Measurements from ENCODE around the gene FAM53C.

Gene FAM53C

DNA sequence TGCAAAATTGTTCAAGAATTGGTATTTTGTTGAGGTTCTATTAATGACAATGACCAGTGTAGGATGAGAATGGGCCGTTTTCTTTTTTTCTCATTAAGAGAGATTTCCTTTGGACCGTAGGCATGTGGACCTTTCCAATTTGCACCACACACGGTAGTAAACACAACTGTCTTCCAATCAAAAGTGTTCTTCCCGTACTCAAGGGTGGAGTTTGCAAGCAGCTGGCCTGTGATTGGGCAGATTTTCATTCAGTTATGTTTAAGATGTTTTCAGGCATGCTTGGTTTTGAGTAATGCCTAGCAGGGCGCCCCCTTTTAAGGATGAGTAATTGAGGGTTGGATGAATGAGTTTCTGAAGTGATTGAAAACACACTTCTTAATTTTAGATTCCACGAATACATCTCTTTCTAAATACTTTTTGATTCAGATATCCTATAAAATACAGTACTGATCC is 16.9 kb downstream of the FAM53C start:
- peak overlapping the region; percentile 95 for H3K4me3 Mint-ChIP-seq
- H3K4me1 Mint-ChIP-seq, result peaks cover 41% of the 10 kb centered on the region
- H3K27me3 Mint-ChIP-seq, result no peaks in the 10 kb centered on the region
- H3K36me3 Mint-ChIP-seq, result peaks cover 1% of the 10 kb centered on the region
- ATAC-seq (ENCODE audit: low read depth), result no peak
- H3K9me3 Mint-ChIP-seq, result peaks cover 4% of the 10 kb centered on the region
- DNase-seq (ENCODE audit: low spot score in 2 of 2), result no peak
- peak overlapping the region; percentile 94 for H3K27ac Mint-ChIP-seq

- H3K9me3 Mint-ChIP-seq, result no peaks in the 10 kb centered on the region
- peaks cover 31% of the 10 kb centered on the region for H3K4me1 Mint-ChIP-seq
- ATAC-seq (ENCODE audit: low read depth) (no peak), DNase-seq (ENCODE audit: low spot score in 2 of 2) (no peak)
- no peaks in the 10 kb centered on the region for H3K27me3 Mint-ChIP-seq
- H3K36me3 Mint-ChIP-seq, result peaks cover 9% of the 10 kb centered on the region
- H3K4me3 Mint-ChIP-seq, result no peak overlapping the region
- H3K27ac Mint-ChIP-seq, result no peak overlapping the region
Observed at GRCh38 chr5:138359621-138360020, 21.6 kb downstream of the FAM53C start.

DNA sequence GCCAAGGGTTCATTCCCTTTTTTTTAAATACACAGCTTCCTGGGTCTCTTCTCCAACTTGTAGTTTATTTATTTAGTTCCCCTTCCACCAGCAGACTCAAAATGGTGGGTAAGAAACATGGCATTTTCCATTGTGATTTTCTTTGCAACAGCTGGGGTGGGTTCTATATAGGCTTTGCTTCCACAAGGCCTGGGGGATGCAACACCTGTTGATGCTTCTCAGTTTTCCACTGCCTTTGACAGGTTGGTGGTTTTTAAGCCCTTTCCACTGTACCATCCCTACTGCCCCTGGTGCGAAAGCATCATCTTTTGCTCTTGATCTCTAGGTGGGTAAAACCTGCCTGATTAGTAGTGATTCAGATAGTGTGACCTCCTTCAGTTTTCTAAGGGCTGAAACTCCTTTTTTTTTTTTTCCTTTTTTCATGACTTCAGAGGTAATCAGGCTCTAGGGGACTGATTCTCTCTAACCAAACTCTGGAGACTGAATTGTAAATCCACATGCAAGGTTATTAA is 22.9 kb downstream of the FAM53C start:
- Mint-ChIP-seq H3K36me3 (peaks cover 9% of the 10 kb centered on the region), H3K4me3 (no peak overlapping the region), H3K9me3 (no peaks in the 10 kb centered on the region), H3K27ac (peak overlapping the region; percentile 76), H3K27me3 (no peaks in the 10 kb centered on the region), H3K4me1 (peaks cover 21% of the 10 kb centered on the region)
- ATAC-seq (ENCODE audit: low read depth) (no peak), DNase-seq (ENCODE audit: low spot score in 2 of 2) (no peak)

GRCh38 chr5:138364576-138364975 is 26.5 kb downstream of the FAM53C start:
- no peak overlapping the region for H3K27ac Mint-ChIP-seq

DNA sequence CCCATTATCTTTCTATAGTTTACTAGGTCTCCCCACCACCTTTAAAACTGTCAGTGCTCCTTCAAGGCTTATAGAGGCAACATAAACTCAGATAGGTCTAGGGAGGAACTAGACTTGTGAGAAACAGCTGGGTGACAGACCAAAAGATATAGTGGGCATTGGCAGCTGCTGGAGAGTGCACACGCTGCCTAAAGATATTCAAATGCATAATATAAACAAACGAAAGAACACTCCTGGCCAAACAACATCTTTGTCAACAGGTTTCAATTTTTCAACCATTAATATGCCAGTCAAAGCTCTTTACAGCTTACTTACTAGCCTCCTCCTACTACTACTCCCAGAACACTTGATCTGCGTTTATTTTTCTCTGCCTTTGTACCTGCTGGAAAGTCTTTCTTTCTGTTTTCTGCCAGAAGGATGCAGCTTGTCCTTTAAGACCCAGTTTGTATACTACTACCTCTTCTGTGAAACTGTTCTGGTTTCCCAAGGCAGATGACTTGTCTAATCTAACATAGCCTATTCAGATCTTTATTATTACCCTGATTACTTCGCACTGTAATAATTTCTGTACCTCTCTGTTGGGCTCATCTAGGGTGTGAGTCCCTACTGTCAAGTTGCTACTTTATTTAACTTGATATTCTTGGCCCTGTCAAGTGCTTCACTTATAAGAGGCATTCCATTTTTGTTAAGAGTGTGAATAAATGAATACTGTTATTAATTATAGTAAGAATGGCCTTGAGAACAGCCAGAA is 28.7 kb downstream of the FAM53C start:
- H3K4me3 Mint-ChIP-seq, result peak overlapping the region; percentile 30
- H3K27me3 Mint-ChIP-seq, result no peaks in the 10 kb centered on the region
- no peaks in the 10 kb centered on the region for H3K9me3 Mint-ChIP-seq
- H3K4me1 Mint-ChIP-seq, result peaks cover 31% of the 10 kb centered on the region
- DNase-seq (ENCODE audit: low spot score in 2 of 2) (no peak), ATAC-seq (ENCODE audit: low read depth) (no peak)
- peaks cover 12% of the 10 kb centered on the region for H3K36me3 Mint-ChIP-seq
- H3K27ac Mint-ChIP-seq, result peak overlapping the region; percentile 5

More at GRCh38 chr5:138364576-138364975, 26.5 kb downstream of the FAM53C start:
- DNase-seq (ENCODE audit: low spot score in 2 of 2) (no peak), ATAC-seq (ENCODE audit: low read depth) (no peak)
- Mint-ChIP-seq H3K4me1 (peaks cover 41% of the 10 kb centered on the region), H3K9me3 (no peaks in the 10 kb centered on the region), H3K27me3 (no peaks in the 10 kb centered on the region), H3K4me3 (no peak overlapping the region), H3K36me3 (peaks cover 16% of the 10 kb centered on the region)

DNA sequence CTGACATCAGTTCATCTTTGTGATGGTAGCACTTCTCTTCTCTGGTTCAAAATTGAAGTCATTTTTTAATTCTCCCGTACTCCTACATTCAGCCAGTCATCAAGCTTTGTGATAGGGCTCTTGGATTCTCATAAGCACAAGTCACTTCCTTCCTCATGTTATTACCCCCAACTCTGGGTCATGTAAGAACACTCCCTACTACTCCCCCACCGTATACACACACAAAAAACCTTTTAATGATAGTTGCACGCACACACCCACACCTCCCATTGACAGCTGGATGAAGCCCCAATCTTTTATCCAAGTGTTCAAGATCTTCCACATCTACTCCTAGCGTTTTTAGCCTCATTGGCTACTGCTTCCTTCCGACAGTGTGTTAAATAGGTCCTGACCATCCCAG is 31.2 kb downstream of the FAM53C start:
- no peaks in the 10 kb centered on the region for H3K27me3 Mint-ChIP-seq
- no peak overlapping the region for H3K4me3 Mint-ChIP-seq
- DNase-seq (ENCODE audit: low spot score in 2 of 2), result no peak
- no peaks in the 10 kb centered on the region for H3K9me3 Mint-ChIP-seq
- peaks cover 31% of the 10 kb centered on the region for H3K4me1 Mint-ChIP-seq
- peaks cover 12% of the 10 kb centered on the region for H3K36me3 Mint-ChIP-seq
- peak overlapping the region; percentile 56 for H3K27ac Mint-ChIP-seq
- ATAC-seq (ENCODE audit: low read depth), result no peak

- peaks cover 30% of the 10 kb centered on the region for H3K4me1 Mint-ChIP-seq
- no peaks in the 10 kb centered on the region for H3K9me3 Mint-ChIP-seq
- peaks cover 11% of the 10 kb centered on the region for H3K36me3 Mint-ChIP-seq
- DNase-seq (ENCODE audit: low spot score in 2 of 2), result no peak
- peak; percentile 44 for ATAC-seq (ENCODE audit: low read depth)
- H3K27me3 Mint-ChIP-seq, result no peaks in the 10 kb centered on the region
- H3K27ac Mint-ChIP-seq, result peak overlapping the region; percentile 56
- no peak overlapping the region for H3K4me3 Mint-ChIP-seq
Observed at GRCh38 chr5:138369706-138370105, 31.6 kb downstream of the FAM53C start.

GRCh38 chr5:138370537-138370936 is 32.5 kb downstream of the FAM53C start:
- no peak overlapping the region for H3K4me3 Mint-ChIP-seq
- peaks cover 30% of the 10 kb centered on the region for H3K4me1 Mint-ChIP-seq
- H3K27ac Mint-ChIP-seq, result no peak overlapping the region
- H3K9me3 Mint-ChIP-seq, result no peaks in the 10 kb centered on the region
- no peaks in the 10 kb centered on the region for H3K27me3 Mint-ChIP-seq
- ATAC-seq (ENCODE audit: low read depth), result no peak
- H3K36me3 Mint-ChIP-seq, result peaks cover 11% of the 10 kb centered on the region
- no peak for DNase-seq (ENCODE audit: low spot score in 2 of 2)

DNA sequence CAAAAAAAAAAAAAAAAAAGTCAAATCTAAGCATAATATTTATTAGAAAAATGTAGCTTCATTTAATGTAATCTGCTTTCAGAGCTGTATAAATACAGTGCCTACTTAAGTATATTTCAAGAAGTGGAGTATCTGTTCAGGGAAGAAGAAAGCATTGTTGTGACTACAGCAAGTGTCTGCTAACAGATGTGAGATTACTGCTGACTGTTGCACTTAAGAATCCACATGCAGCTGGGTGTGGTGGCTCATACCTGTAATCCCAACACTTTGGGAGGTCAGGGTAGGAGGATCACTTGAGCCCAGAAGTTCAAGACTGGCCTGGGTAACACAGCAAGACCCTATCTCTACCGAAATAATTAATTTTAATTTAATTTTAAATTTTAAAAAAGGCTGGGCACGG is 33.4 kb downstream of the FAM53C start:
- ATAC-seq (ENCODE audit: low read depth) (no peak), DNase-seq (ENCODE audit: low spot score in 2 of 2) (no peak)
- Mint-ChIP-seq H3K4me1 (peaks cover 24% of the 10 kb centered on the region), H3K36me3 (peaks cover 10% of the 10 kb centered on the region), H3K9me3 (no peaks in the 10 kb centered on the region), H3K27me3 (no peaks in the 10 kb centered on the region), H3K27ac (no peak overlapping the region), H3K4me3 (no peak overlapping the region)

DNA sequence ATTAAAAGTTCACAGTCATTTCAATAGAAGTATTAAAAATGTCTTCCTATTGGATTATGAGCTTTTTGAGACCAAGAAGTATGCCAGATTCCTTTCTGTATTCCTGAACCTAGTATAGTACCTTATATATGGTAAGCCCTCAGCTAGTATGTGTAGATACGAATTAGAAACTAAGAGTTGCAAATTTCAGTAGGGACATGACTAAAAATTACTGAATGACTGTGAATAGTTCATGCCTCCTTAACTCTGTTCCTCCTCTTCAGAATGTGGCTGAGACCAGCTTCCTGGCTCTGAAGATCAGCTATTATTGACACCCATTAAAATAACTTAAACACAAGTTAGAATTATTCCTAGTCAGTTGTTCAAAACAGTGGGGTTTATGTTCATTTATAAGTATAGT is 34.2 kb downstream of the FAM53C start:
- DNase-seq (ENCODE audit: low spot score in 2 of 2) (no peak), ATAC-seq (ENCODE audit: low read depth) (no peak)
- no peak overlapping the region for H3K4me3 Mint-ChIP-seq
- H3K36me3 Mint-ChIP-seq, result peaks cover 12% of the 10 kb centered on the region
- H3K27me3 Mint-ChIP-seq, result no peaks in the 10 kb centered on the region
- H3K4me1 Mint-ChIP-seq, result peaks cover 18% of the 10 kb centered on the region
- no peaks in the 10 kb centered on the region for H3K9me3 Mint-ChIP-seq
- H3K27ac Mint-ChIP-seq, result no peak overlapping the region

- DNase-seq (ENCODE audit: low spot score in 2 of 2) (no peak), ATAC-seq (ENCODE audit: low read depth) (no peak)
- Mint-ChIP-seq H3K4me3 (no peak overlapping the region), H3K27ac (no peak overlapping the region), H3K27me3 (no peaks in the 10 kb centered on the region), H3K9me3 (no peaks in the 10 kb centered on the region), H3K4me1 (peaks cover 18% of the 10 kb centered on the region), H3K36me3 (peaks cover 14% of the 10 kb centered on the region)
Observed at GRCh38 chr5:138372653-138373052, 34.6 kb downstream of the FAM53C start.

GRCh38 chr5:138382347-138382746 is 44.3 kb downstream of the FAM53C start:
- H3K27me3 Mint-ChIP-seq, result no peaks in the 10 kb centered on the region
- H3K9me3 Mint-ChIP-seq, result no peaks in the 10 kb centered on the region
- DNase-seq (ENCODE audit: low spot score in 2 of 2) (no peak), ATAC-seq (ENCODE audit: low read depth) (no peak)
- peaks cover 25% of the 10 kb centered on the region for H3K36me3 Mint-ChIP-seq
- no peak overlapping the region for H3K27ac Mint-ChIP-seq
- H3K4me1 Mint-ChIP-seq, result no peaks in the 10 kb centered on the region
- no peak overlapping the region for H3K4me3 Mint-ChIP-seq

DNA sequence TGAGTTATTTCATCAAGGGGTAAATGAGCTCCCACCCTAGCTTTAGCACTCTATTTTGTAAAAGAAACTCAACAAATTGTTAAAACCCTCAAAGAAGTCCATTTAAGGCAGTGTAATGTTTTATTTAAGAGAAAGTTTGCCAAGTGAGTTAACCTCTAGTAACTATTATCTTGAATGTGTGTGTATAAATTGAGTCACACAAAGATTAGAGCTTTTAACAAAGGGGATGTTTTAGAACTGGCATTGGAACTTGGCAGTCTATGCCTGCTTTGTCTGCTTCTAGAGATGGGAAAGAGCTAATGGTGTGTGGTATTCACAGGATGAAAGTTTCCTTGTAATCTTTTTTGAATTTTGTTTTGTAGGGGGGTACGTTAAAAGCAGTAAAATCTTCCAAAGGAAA is 47.6 kb downstream of the FAM53C start:
- ATAC-seq (ENCODE audit: low read depth) (no peak), DNase-seq (ENCODE audit: low spot score in 2 of 2) (no peak)
- H3K36me3 Mint-ChIP-seq, result peaks cover 18% of the 10 kb centered on the region
- H3K4me3 Mint-ChIP-seq, result no peak overlapping the region
- no peaks in the 10 kb centered on the region for H3K9me3 Mint-ChIP-seq
- peak overlapping the region; percentile 18 for H3K27ac Mint-ChIP-seq
- no peaks in the 10 kb centered on the region for H3K4me1 Mint-ChIP-seq
- no peaks in the 10 kb centered on the region for H3K27me3 Mint-ChIP-seq

GRCh38 chr5:138386290-138386689 is 48.2 kb downstream of the FAM53C start:
- H3K4me1 Mint-ChIP-seq, result no peaks in the 10 kb centered on the region
- no peak overlapping the region for H3K4me3 Mint-ChIP-seq
- ATAC-seq (ENCODE audit: low read depth) (no peak), DNase-seq (ENCODE audit: low spot score in 2 of 2) (no peak)
- H3K27me3 Mint-ChIP-seq, result no peaks in the 10 kb centered on the region
- peaks cover 21% of the 10 kb centered on the region for H3K36me3 Mint-ChIP-seq
- H3K27ac Mint-ChIP-seq, result no peak overlapping the region
- H3K9me3 Mint-ChIP-seq, result no peaks in the 10 kb centered on the region

DNA sequence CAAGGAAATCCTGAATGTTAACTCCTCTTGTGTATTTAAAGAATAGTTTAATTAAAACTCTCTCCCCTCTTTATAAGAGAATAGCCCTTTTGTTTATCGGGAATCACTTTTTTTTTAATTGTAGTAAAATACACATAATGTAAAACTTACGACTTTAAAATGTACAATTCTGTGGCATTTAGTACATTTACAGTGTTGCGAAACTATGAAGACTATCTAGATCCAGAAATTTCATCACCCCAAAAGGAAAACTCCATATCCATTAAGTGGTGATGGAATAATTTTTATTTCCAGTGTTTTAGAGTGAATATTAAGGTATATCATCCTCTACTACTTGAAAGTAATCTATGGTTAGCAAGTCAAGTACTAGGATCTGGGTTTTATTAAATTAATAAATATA is 51.3 kb downstream of the FAM53C start:
- DNase-seq (ENCODE audit: low spot score in 2 of 2), result no peak
- Mint-ChIP-seq H3K27me3 (no peaks in the 10 kb centered on the region), H3K4me1 (no peaks in the 10 kb centered on the region), H3K36me3 (peaks cover 23% of the 10 kb centered on the region), H3K4me3 (no peak overlapping the region), H3K27ac (peak overlapping the region; percentile 41), H3K9me3 (no peaks in the 10 kb centered on the region)
- ATAC-seq (ENCODE audit: low read depth), result no peak

All from memory B cell (primary cell).